Gastroesophageal sphincter (tissue), 4 donors: ENCODE measurements around the gene RAPGEF2. TPM values are rescaled to one million over a fixed set of nuclear protein-coding genes. Genes with fewer than 3 reads are reported as not detected.

Experiments
- ATAC-seq: fragments of 150-250 bp; one replicate; pipeline ENCODE4 v1.9.1; 2016; ENCODE audit warnings: mild to moderate bottlenecking, moderate library complexity
- H3K27ac ChIP-seq, 4 donors: fragments of 200-600 bp; sonication (generic) in 3 of 4; 1 replicate in 3 of 4; 2 replicates in 1 of 4; pipeline ENCODE4 v1.5.1; 2016 to 2019
- H3K27me3 ChIP-seq: fragments of 200-600 bp; sonication (generic); one replicate; pipeline ENCODE4 v1.5.1; 2019
- H3K36me3 ChIP-seq, 2 donors: fragments of 200-600 bp; sonication (generic); one replicate each; pipeline ENCODE4 v1.5.1; 2019; ENCODE audit warnings: control low read depth in 1 of 2
- H3K4me1 ChIP-seq, 3 donors: fragments of 200-600 bp; sonication (generic); 1 replicate in 2 of 3; 2 replicates in 1 of 3; pipeline ENCODE4 v1.5.1; 2016 to 2019; ENCODE audit warnings: control low read depth in 2 of 3
- H3K4me3 ChIP-seq, 2 donors: fragments of 200-600 bp; sonication (generic); one replicate each; pipeline ENCODE4 v1.5.1; 2019; ENCODE audit warnings: mild to moderate bottlenecking in 1 of 2, moderate library complexity in 1 of 2
- H3K9me3 ChIP-seq, 3 donors: fragments of 200-600 bp; sonication (generic); one replicate each; pipeline ENCODE4 v1.5.1; 2017 to 2019; ENCODE audit warnings: control low read depth in 2 of 3
- EP300 ChIP-seq: sonication (generic); formaldehyde crosslinking; IDR thresholded peaks from one replicate; pipeline ENCODE4 v1.6.1; 2017; ENCODE audit warnings: antibody characterized with exemption, mild to moderate bottlenecking
- POLR2A ChIP-seq, 2 donors: fragments of 450-650 bp; IDR thresholded peaks; one replicate each; pipeline ENCODE4 v1.6.1; 2017; ENCODE audit warnings: antibody characterized with exemption in 2 of 2, mild to moderate bottlenecking in 2 of 2, moderate library complexity in 1 of 2
- POLR2AphosphoS5 ChIP-seq: sonication (generic); formaldehyde crosslinking; IDR thresholded peaks from one replicate; pipeline ENCODE4 v1.6.1; 2017; ENCODE audit warnings: antibody characterized with exemption
- WGBS, 2 donors: methylation state at CpG; one replicate each; pipeline ENCODE4 v1.1.5; 2018; ENCODE audit warnings: low coverage in 1 of 2; 5-methylcytosine and 5-hydroxymethylcytosine counted together
- total RNA-seq, 4 donors: library from RNA; depleted of rRNA; stranded (reverse); fragments of >200 nt; gene quantifications; one replicate each; pipeline ENCODE4 v1.1.0, GENCODE V29; 2016
- TF ChIP-seq, protein P1 (sequence below), 4 experiments: fragments of 200-600 bp in 2 of 4; fragments of 450-650 bp in 2 of 4; sonication (generic) in 1 of 4; IDR thresholded peaks; one replicate each; pipeline ENCODE4 v1.5.1; 2017 to 2019; ENCODE audit warnings: antibody characterized with exemption in 4 of 4, mild to moderate bottlenecking in 2 of 4, moderate library complexity in 2 of 4

The RAPGEF2 gene
- total RNA-seq, 4 donors from 2014 or later, result 49.5 to 67.5 (median 60.9) TPM

DNA sequence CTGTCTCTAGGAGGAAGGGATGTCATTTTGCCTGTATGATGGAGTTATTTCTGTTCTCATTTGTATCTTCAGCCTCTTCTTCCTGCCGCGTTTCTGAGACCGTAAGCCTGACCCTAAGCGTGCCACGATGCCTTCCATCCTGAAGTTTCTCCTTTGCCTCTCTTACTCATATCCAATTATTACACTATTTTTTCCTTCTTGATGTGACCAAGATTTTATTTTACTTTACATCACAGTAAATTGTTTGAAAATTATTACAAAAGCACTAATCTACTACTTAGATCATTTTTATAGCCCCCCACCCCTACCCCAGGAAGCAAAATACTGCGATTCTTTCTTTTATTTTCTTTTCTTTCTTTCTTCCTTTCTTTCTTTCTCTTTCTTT, 95.0 kb downstream of the RAPGEF2 start:
- 76 to 92% methylated on average over 4 to 6 of the region's 6 CpGs for WGBS, 2 donors

DNA sequence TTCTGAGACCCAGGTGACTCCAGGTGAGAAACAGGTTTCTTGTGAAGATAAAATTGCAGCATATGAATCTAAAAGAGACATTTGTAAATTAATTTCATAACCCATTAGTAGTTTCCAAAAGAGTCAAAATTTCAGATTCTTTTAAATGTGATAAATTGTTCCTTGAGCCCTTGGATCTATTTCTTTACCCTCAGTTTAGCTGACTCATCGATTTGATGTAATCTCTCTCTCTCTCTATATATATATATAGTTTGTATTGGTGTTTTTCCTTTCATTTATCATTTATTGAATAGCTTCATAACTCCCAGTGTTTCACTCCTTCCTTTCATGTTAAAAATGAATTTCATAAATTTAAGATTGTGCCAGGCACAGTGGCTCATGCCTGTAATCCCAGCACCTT, 96.9 kb downstream of the RAPGEF2 start:
- H3K4me1 ChIP-seq, result peaks cover 0 to 49% (median 7%) of the 10 kb centered on the region in 3 donors
- H3K9me3 ChIP-seq, result no peaks in the 10 kb centered on the region
- 88 to 100% methylated on average over 1 of the region's 1 CpG for WGBS, 2 donors
- ATAC-seq, result no peak
- no peaks in the 10 kb centered on the region for H3K36me3 ChIP-seq
- TF ChIP-seq EP300, result no peak
- no peak for TF ChIP-seq POLR2AphosphoS5
- TF ChIP-seq, protein P1, sequence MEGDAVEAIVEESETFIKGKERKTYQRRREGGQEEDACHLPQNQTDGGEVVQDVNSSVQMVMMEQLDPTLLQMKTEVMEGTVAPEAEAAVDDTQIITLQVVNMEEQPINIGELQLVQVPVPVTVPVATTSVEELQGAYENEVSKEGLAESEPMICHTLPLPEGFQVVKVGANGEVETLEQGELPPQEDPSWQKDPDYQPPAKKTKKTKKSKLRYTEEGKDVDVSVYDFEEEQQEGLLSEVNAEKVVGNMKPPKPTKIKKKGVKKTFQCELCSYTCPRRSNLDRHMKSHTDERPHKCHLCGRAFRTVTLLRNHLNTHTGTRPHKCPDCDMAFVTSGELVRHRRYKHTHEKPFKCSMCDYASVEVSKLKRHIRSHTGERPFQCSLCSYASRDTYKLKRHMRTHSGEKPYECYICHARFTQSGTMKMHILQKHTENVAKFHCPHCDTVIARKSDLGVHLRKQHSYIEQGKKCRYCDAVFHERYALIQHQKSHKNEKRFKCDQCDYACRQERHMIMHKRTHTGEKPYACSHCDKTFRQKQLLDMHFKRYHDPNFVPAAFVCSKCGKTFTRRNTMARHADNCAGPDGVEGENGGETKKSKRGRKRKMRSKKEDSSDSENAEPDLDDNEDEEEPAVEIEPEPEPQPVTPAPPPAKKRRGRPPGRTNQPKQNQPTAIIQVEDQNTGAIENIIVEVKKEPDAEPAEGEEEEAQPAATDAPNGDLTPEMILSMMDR (IDR thresholded peaks at IDR 0.05), result no peak
- TF ChIP-seq POLR2A (IDR thresholded peaks at IDR 0.05), result no peak
- no peak overlapping the region for H3K4me3 ChIP-seq
- no peak overlapping the region for H3K27ac ChIP-seq
- H3K27me3 ChIP-seq, result no peaks in the 10 kb centered on the region

More for the DNA sequence above, 95.0 kb downstream of the RAPGEF2 start:
- Histone ChIP-seq H3K4me3 (peak overlapping the region in 1 of 2 donors; percentile 5), H3K4me1 (peaks cover 0 to 37% (median 7%) of the 10 kb centered on the region in 3 donors), H3K27ac (peak overlapping the region in 1 of 4 donors; percentile 2), H3K9me3 (no peaks in the 10 kb centered on the region), H3K36me3 (peaks cover 0 to 8% of the 10 kb centered on the region in 2 donors), H3K27me3 (no peaks in the 10 kb centered on the region)
- ATAC-seq, result no peak
- no peak for TF ChIP-seq POLR2A (IDR thresholded peaks at IDR 0.05)
- no peak for TF ChIP-seq POLR2AphosphoS5
- TF ChIP-seq EP300, result no peak
- TF ChIP-seq, protein P1 (IDR thresholded peaks at IDR 0.05), result no peak

DNA sequence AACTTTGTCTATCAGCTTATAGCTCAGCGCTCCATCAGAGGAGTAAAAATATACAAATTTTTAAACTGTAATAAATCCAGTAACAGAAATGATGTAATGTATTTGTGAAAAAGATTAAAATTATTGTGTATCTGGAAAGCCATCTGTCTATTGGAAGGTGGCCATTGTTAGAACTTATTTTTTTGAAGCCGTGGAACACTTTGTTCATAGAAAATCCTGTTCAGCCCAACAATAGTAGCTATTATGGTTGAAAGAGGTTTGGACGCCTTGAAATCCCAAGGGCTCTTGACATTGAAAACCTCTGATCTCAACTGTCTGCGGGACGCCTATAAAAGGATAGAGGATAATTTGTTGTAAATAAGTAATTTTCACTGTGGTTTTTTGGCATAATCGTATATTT, 98.3 kb downstream of the RAPGEF2 start:
- Histone ChIP-seq H3K4me1 (peaks cover 0 to 50% (median 7%) of the 10 kb centered on the region in 3 donors), H3K36me3 (no peaks in the 10 kb centered on the region), H3K9me3 (no peaks in the 10 kb centered on the region), H3K27me3 (no peaks in the 10 kb centered on the region), H3K4me3 (no peak overlapping the region), H3K27ac (peak overlapping the region in 3 of 4 donors; percentile 26 to 57 (median 32))
- no peak for ATAC-seq
- 56 to 61% methylated on average over 6 of the region's 6 CpGs for WGBS, 2 donors
- TF ChIP-seq EP300 (no peak), POLR2AphosphoS5 (no peak), POLR2A (IDR thresholded peaks at IDR 0.05) (no peak)
- TF ChIP-seq, protein P1 (IDR thresholded peaks at IDR 0.05), result no peak

DNA sequence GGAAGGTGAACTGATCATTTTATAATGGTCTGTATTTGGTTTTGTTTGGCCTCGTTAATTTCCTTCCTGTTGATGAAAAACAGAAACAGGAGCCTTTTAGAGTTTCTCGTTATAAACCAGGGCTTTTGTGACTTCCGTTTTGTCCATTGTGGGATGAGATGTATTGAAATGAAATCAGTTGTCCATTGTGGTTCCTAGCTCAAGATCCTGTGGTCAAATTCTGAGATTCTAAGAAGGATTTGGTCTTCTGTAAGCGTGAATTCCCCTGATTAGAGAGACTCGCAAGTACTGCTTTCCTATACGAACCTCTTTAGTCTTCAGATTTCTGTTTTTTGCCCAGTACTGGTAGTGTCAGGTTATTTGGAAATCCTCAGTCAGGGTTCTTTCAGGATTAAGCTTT, 101.7 kb downstream of the RAPGEF2 start:
- no peak overlapping the region for H3K4me3 ChIP-seq
- H3K36me3 ChIP-seq, result no peaks in the 10 kb centered on the region
- peaks cover 0 to 63% (median 7%) of the 10 kb centered on the region in 3 donors for H3K4me1 ChIP-seq
- 73% methylated on average over 3 to 5 of the region's 6 CpGs for WGBS, 2 donors
- no peak for ATAC-seq
- H3K27ac ChIP-seq, result no peak overlapping the region
- no peaks in the 10 kb centered on the region for H3K27me3 ChIP-seq
- H3K9me3 ChIP-seq, result no peaks in the 10 kb centered on the region
- TF ChIP-seq, protein P1 (IDR thresholded peaks at IDR 0.05), result no peak
- TF ChIP-seq POLR2A (IDR thresholded peaks at IDR 0.05), result no peak
- no peak for TF ChIP-seq POLR2AphosphoS5
- no peak for TF ChIP-seq EP300

DNA sequence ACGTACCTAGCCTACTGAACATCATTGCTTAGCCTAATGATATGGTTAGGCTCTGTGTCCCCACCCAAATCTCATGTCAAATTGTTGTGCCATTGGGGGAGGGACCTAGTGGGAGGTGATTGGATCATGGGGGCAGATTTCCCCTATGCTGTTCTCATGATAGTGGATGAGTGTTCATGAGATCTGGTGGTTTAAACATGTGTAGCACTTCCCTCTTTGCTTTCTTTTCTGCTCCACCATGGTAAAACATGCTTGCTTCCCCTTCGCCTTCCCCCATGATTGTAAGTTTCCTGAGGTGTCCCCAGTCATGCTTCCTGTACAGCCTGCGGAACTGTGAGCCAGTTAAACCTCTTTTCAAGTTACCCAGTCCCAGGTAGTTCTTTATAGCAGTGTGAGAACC, 102.6 kb downstream of the RAPGEF2 start:
- no peak for ATAC-seq
- TF ChIP-seq POLR2A (IDR thresholded peaks at IDR 0.05), result no peak
- no peak for TF ChIP-seq POLR2AphosphoS5
- no peak for TF ChIP-seq EP300
- TF ChIP-seq, protein P1 (IDR thresholded peaks at IDR 0.05), result no peak
- 95 to 100% methylated on average over 1 to 3 of the region's 3 CpGs for WGBS, 2 donors

More for the DNA sequence above, 102.6 kb downstream of the RAPGEF2 start:
- H3K27me3 ChIP-seq, result no peaks in the 10 kb centered on the region
- no peak overlapping the region for H3K4me3 ChIP-seq
- H3K4me1 ChIP-seq, result peaks cover 0 to 57% (median 7%) of the 10 kb centered on the region in 3 donors
- no peak overlapping the region for H3K27ac ChIP-seq
- no peaks in the 10 kb centered on the region for H3K36me3 ChIP-seq
- no peaks in the 10 kb centered on the region for H3K9me3 ChIP-seq
